CD4-positive, alpha-beta T cell treated with Interleukin-1 beta for 1 hour (primary cell): Measurements from ENCODE around the gene CPLX4.
A peak's percentile ranks its signal among the peaks of the same experiment; 100 is the strongest.
"Not testable (repeated sequence)": the region's sequence is repeated elsewhere in the genome, so short reads cannot be mapped to it uniquely, and the experiment has no call there.

Experiments
- DNase-seq, 2 donors: peaks; one replicate each; pipeline ENCODE4 v3.0.0-alpha.2; 2020 to 2022

The CPLX4 gene

GRCh38 chr18:59268721-59269562, 49.5 kb downstream of the CPLX4 start:
- no peak for DNase-seq

- no peak for DNase-seq
Observed at GRCh38 chr18:59268127-59268720, 50.2 kb downstream of the CPLX4 start.

GRCh38 chr18:59267503-59268126, 50.8 kb downstream of the CPLX4 start:
- no peak for DNase-seq

GRCh38 chr18:59266886-59267502, 51.5 kb downstream of the CPLX4 start:
- no peak for DNase-seq

GRCh38 chr18:59266459-59266858, 52.0 kb downstream of the CPLX4 start:
- no peak for DNase-seq

GRCh38 chr18:59265974-59266369, 52.5 kb downstream of the CPLX4 start:
- DNase-seq, result no peak

GRCh38 chr18:59265246-59265973, 53.0 kb downstream of the CPLX4 start:
- DNase-seq, result no peak

- no peak for DNase-seq
Observed at GRCh38 chr18:59264651-59265245, 53.7 kb downstream of the CPLX4 start.

- DNase-seq, result no peak
Observed at GRCh38 chr18:59264121-59264571, 54.3 kb downstream of the CPLX4 start.

GRCh38 chr18:59263661-59264060, 54.8 kb downstream of the CPLX4 start:
- no peak for DNase-seq

GRCh38 chr18:59262243-59262642, 56.2 kb downstream of the CPLX4 start:
- DNase-seq, result not testable (repeated sequence)

GRCh38 chr18:59261842-59262241, 56.6 kb downstream of the CPLX4 start:
- DNase-seq, result not testable (repeated sequence)

- DNase-seq, result not testable (repeated sequence)
Observed at GRCh38 chr18:59255491-59255890, 63.0 kb downstream of the CPLX4 start.

- peak in 1 of 2 donors; percentile 19 for DNase-seq
Observed at GRCh38 chr18:59249199-59249774, 69.2 kb downstream of the CPLX4 start.

GRCh38 chr18:59246796-59247195, 71.7 kb downstream of the CPLX4 start:
- no peak for DNase-seq
